ENCODE measurements around the gene SLCO4A1. TPM values are rescaled to one million over a fixed set of nuclear protein-coding genes. Genes with fewer than 3 reads are reported as not detected.

Gene SLCO4A1
- polyA plus RNA-seq, 1 donor (not counting 4 experiments of a cell fraction or from before 2014, with no cell fraction given), result 1.8 TPM

- no peaks in the 10 kb centered on the region for H3K9me3 ChIP-seq (ENCODE audit: control insufficient read depth, low read depth, low read length)
- peaks cover 4% of the 10 kb centered on the region for H4K20me1 ChIP-seq (ENCODE audit: control insufficient read depth, extremely low read depth, insufficient read depth, low read length)
- H3K4me1 ChIP-seq (ENCODE audit: control insufficient read depth, extremely low read depth, insufficient read depth, low read length), result peaks cover 4% of the 10 kb centered on the region
- H3K27me3 ChIP-seq (ENCODE audit: control insufficient read depth, extremely low read depth, insufficient read depth, low read length), result peaks cover 29% of the 10 kb centered on the region
- no peaks in the 10 kb centered on the region for H3K9me1 ChIP-seq (ENCODE audit: control insufficient read depth, extremely low read depth, insufficient read depth, low read length)
- H3K4me2 ChIP-seq (ENCODE audit: control insufficient read depth, extremely low read depth, insufficient read depth, low read depth, low read length), result peak overlapping the region; percentile 81
- peak overlapping the region; percentile 70 for H2AFZ ChIP-seq (ENCODE audit: control insufficient read depth, low read length)
- no peak for TF ChIP-seq EZH2 (IDR thresholded peaks at IDR 0.05; ENCODE audit: low read length)
- TF ChIP-seq, protein P1, sequence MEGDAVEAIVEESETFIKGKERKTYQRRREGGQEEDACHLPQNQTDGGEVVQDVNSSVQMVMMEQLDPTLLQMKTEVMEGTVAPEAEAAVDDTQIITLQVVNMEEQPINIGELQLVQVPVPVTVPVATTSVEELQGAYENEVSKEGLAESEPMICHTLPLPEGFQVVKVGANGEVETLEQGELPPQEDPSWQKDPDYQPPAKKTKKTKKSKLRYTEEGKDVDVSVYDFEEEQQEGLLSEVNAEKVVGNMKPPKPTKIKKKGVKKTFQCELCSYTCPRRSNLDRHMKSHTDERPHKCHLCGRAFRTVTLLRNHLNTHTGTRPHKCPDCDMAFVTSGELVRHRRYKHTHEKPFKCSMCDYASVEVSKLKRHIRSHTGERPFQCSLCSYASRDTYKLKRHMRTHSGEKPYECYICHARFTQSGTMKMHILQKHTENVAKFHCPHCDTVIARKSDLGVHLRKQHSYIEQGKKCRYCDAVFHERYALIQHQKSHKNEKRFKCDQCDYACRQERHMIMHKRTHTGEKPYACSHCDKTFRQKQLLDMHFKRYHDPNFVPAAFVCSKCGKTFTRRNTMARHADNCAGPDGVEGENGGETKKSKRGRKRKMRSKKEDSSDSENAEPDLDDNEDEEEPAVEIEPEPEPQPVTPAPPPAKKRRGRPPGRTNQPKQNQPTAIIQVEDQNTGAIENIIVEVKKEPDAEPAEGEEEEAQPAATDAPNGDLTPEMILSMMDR (optimal IDR thresholded peaks at IDR 0.05 in 1 of 3, IDR thresholded peaks at IDR 0.05 in 1 of 3, conservative IDR thresholded peaks at IDR 0.05 in 1 of 3; ENCODE audit: extremely low read depth in 1 of 3, insufficient read depth in 2 of 3, low read length in 3 of 3), result no peak
- H3K9ac ChIP-seq (ENCODE audit: control insufficient read depth, extremely low read depth, insufficient read depth, low read length), result peak overlapping the region; percentile 41
- dilution Hi-C loops (cut with MboI; ENCODE audit: extremely low pct_ligation_motif_present, low sequenced_read_pairs), result no loop called here
- DNase-seq (ENCODE audit: low read depth, low spot score), result no peak
- H3K36me3 ChIP-seq (ENCODE audit: control insufficient read depth in 2 of 2, extremely low read depth in 1 of 2, insufficient read depth in 2 of 2, low read length in 2 of 2), result no peaks in the 10 kb centered on the region
- FAIRE-seq, result no peak
- no peak overlapping the region for H3K27ac ChIP-seq (ENCODE audit: control insufficient read depth, insufficient read depth, low read length)
- no peaks in the 10 kb centered on the region for H3K79me2 ChIP-seq (ENCODE audit: control insufficient read depth, insufficient read depth, low read length)
- H3K4me3 ChIP-seq (ENCODE audit: control insufficient read depth in 2 of 3, extremely low read depth in 1 of 3, insufficient read depth in 2 of 3, low read depth in 1 of 3, low read length in 3 of 3), result peak overlapping the region; percentile 42 to 61 (median 59)
Observed at GRCh38 chr20:62641321-62642050, 817 bp upstream of the SLCO4A1 start.

GRCh38 chr20:62642666-62643520, 590 bp downstream of the SLCO4A1 start:
- Histone ChIP-seq H3K36me3 (ENCODE audit: control insufficient read depth in 2 of 2, extremely low read depth in 1 of 2, insufficient read depth in 2 of 2, low read length in 2 of 2) (no peaks in the 10 kb centered on the region), H3K9me1 (ENCODE audit: control insufficient read depth, extremely low read depth, insufficient read depth, low read length) (no peaks in the 10 kb centered on the region), H3K4me2 (ENCODE audit: control insufficient read depth, extremely low read depth, insufficient read depth, low read depth, low read length) (peak overlapping the region; percentile 81), H4K20me1 (ENCODE audit: control insufficient read depth, extremely low read depth, insufficient read depth, low read length) (peaks cover 4% of the 10 kb centered on the region), H3K27me3 (ENCODE audit: control insufficient read depth, extremely low read depth, insufficient read depth, low read length) (peaks cover 18% of the 10 kb centered on the region), H3K27ac (ENCODE audit: control insufficient read depth, insufficient read depth, low read length) (no peak overlapping the region), H3K9me3 (ENCODE audit: control insufficient read depth, low read depth, low read length) (no peaks in the 10 kb centered on the region), H3K4me1 (ENCODE audit: control insufficient read depth, extremely low read depth, insufficient read depth, low read length) (peaks cover 6% of the 10 kb centered on the region), H3K9ac (ENCODE audit: control insufficient read depth, extremely low read depth, insufficient read depth, low read length) (peak overlapping the region; percentile 49), H3K79me2 (ENCODE audit: control insufficient read depth, insufficient read depth, low read length) (no peaks in the 10 kb centered on the region), H2AFZ (ENCODE audit: control insufficient read depth, low read length) (no peak overlapping the region), H3K4me3 (ENCODE audit: control insufficient read depth in 2 of 3, extremely low read depth in 1 of 3, insufficient read depth in 2 of 3, low read depth in 1 of 3, low read length in 3 of 3) (peak overlapping the region; percentile 42 to 61 (median 61))
- dilution Hi-C loops (cut with MboI; ENCODE audit: extremely low pct_ligation_motif_present, low sequenced_read_pairs), result no loop called here
- no peak for FAIRE-seq
- peak; percentile 64 for TF ChIP-seq EZH2 (IDR thresholded peaks at IDR 0.05; ENCODE audit: low read length)
- TF ChIP-seq, protein P1 (optimal IDR thresholded peaks at IDR 0.05 in 1 of 3, IDR thresholded peaks at IDR 0.05 in 1 of 3, conservative IDR thresholded peaks at IDR 0.05 in 1 of 3; ENCODE audit: extremely low read depth in 1 of 3, insufficient read depth in 2 of 3, low read length in 3 of 3), result no peak
- no peak for DNase-seq (ENCODE audit: low read depth, low spot score)
